ENCODE data around the gene RPLP2. TPM values are rescaled to one million over a fixed set of nuclear protein-coding genes. Genes with fewer than 3 reads are reported as not detected.

RPLP2 gene
- total RNA-seq, 2 donors from 2014 or later: 4,178 to 4,199 TPM

GRCh38 chr11:830295-831117 is 20.7 kb downstream of the RPLP2 start:
- DNase-seq: peak; percentile 37 to 60 (median 53)
- peaks cover 24% of the 10 kb centered on the region for H3K27me3 Mint-ChIP-seq
- no peak overlapping the region for H3K27ac Mint-ChIP-seq
- H3K9me3 ChIP-seq (ENCODE audit: control insufficient read depth, low read length, poor library complexity, severe bottlenecking): no peaks in the 10 kb centered on the region
- peak overlapping the region; percentile 80 for H3K4me3 Mint-ChIP-seq
- H3K36me3 Mint-ChIP-seq (ENCODE audit: low read depth): no peaks in the 10 kb centered on the region
- peaks cover 26% of the 10 kb centered on the region for H3K4me1 Mint-ChIP-seq
- ATAC-seq: peak; percentile 51

- DNase-seq: no peak
- peak overlapping the region; percentile 80 for H3K4me3 Mint-ChIP-seq
- H3K27me3 Mint-ChIP-seq: peaks cover 24% of the 10 kb centered on the region
- ATAC-seq: no peak
- no peaks in the 10 kb centered on the region for H3K9me3 ChIP-seq (ENCODE audit: control insufficient read depth, low read length, poor library complexity, severe bottlenecking)
- no peak overlapping the region for H3K27ac Mint-ChIP-seq
- peaks cover 26% of the 10 kb centered on the region for H3K4me1 Mint-ChIP-seq
- no peaks in the 10 kb centered on the region for H3K36me3 Mint-ChIP-seq (ENCODE audit: low read depth)
These were observed 21.5 kb downstream of the RPLP2 start for GRCh38 chr11:831118-831864.

GRCh38 chr11:831961-832528 is 22.3 kb downstream of the RPLP2 start:
- Mint-ChIP-seq H3K4me1 (peaks cover 22% of the 10 kb centered on the region), H3K36me3 (ENCODE audit: low read depth) (no peaks in the 10 kb centered on the region), H3K27me3 (peaks cover 24% of the 10 kb centered on the region), H3K27ac (no peak overlapping the region), H3K4me3 (peak overlapping the region; percentile 80)
- DNase-seq (no peak), ATAC-seq (no peak)
- H3K9me3 ChIP-seq (ENCODE audit: control insufficient read depth, low read length, poor library complexity, severe bottlenecking): no peaks in the 10 kb centered on the region

GRCh38 chr11:832529-833113 is 22.9 kb downstream of the RPLP2 start, which contains the start of gene CD151:
CD151 (plus strand) TSS chr11:832952; CDS start chr11:836070, 3,118 bp downstream.
- Mint-ChIP-seq H3K27ac (no peak within 1 kb of the TSS), H3K4me1 (peaks cover 20% of the 10 kb centered on the region), H3K4me3 (peak within 1 kb of the TSS; percentile 81), H3K27me3 (peaks cover 22% of the 10 kb centered on the region), H3K36me3 (ENCODE audit: low read depth) (no peaks in the 10 kb centered on the region)
- DNase-seq: peak in 2 of 3 donors; percentile 41 to 57
- peak; percentile 70 for ATAC-seq
- H3K9me3 ChIP-seq (ENCODE audit: control insufficient read depth, low read length, poor library complexity, severe bottlenecking): no peaks in the 10 kb centered on the region

GRCh38 chr11:833114-833791 is 23.5 kb downstream of the RPLP2 start:
- ATAC-seq (peak; percentile 58), DNase-seq (peak in 2 of 3 donors; percentile 35 to 42)
- peak overlapping the region; percentile 81 for H3K4me3 Mint-ChIP-seq
- H3K4me1 Mint-ChIP-seq: peaks cover 18% of the 10 kb centered on the region
- H3K9me3 ChIP-seq (ENCODE audit: control insufficient read depth, low read length, poor library complexity, severe bottlenecking): no peaks in the 10 kb centered on the region
- H3K27me3 Mint-ChIP-seq: peaks cover 16% of the 10 kb centered on the region
- H3K27ac Mint-ChIP-seq: no peak overlapping the region
- H3K36me3 Mint-ChIP-seq (ENCODE audit: low read depth): no peaks in the 10 kb centered on the region

GRCh38 chr11:833849-834311 is 24.1 kb downstream of the RPLP2 start:
- Mint-ChIP-seq H3K4me1 (peaks cover 17% of the 10 kb centered on the region), H3K27ac (no peak overlapping the region), H3K36me3 (ENCODE audit: low read depth) (no peaks in the 10 kb centered on the region)

GRCh38 chr11:834371-835316 is 24.9 kb downstream of the RPLP2 start:
- peak overlapping the region; percentile 81 for H3K4me3 Mint-ChIP-seq
- H3K4me1 Mint-ChIP-seq: peaks cover 14% of the 10 kb centered on the region
- ATAC-seq: no peak
- H3K9me3 ChIP-seq (ENCODE audit: control insufficient read depth, low read length, poor library complexity, severe bottlenecking): no peaks in the 10 kb centered on the region
- H3K27me3 Mint-ChIP-seq: peaks cover 2% of the 10 kb centered on the region
- no peak overlapping the region for H3K27ac Mint-ChIP-seq
- no peak for DNase-seq
- H3K36me3 Mint-ChIP-seq (ENCODE audit: low read depth): no peaks in the 10 kb centered on the region

More at GRCh38 chr11:833849-834311, 24.1 kb downstream of the RPLP2 start:
- DNase-seq (no peak), ATAC-seq (no peak)
- Mint-ChIP-seq H3K27me3 (peaks cover 9% of the 10 kb centered on the region), H3K4me3 (peak overlapping the region; percentile 81)
- H3K9me3 ChIP-seq (ENCODE audit: control insufficient read depth, low read length, poor library complexity, severe bottlenecking): no peaks in the 10 kb centered on the region

- Mint-ChIP-seq H3K27me3 (no peaks in the 10 kb centered on the region), H3K27ac (no peak overlapping the region)
- ATAC-seq: no peak
These were observed 26.5 kb downstream of the RPLP2 start for GRCh38 chr11:836274-836673.

GRCh38 chr11:836700-837099 is 26.9 kb downstream of the RPLP2 start:
- DNase-seq: no peak
- Mint-ChIP-seq H3K4me1 (peaks cover 22% of the 10 kb centered on the region), H3K36me3 (ENCODE audit: low read depth) (no peaks in the 10 kb centered on the region), H3K4me3 (no peak overlapping the region), H3K27ac (no peak overlapping the region), H3K27me3 (no peaks in the 10 kb centered on the region)
- no peaks in the 10 kb centered on the region for H3K9me3 ChIP-seq (ENCODE audit: control insufficient read depth, low read length, poor library complexity, severe bottlenecking)
- ATAC-seq: no peak

More at GRCh38 chr11:836274-836673, 26.5 kb downstream of the RPLP2 start:
- no peaks in the 10 kb centered on the region for H3K9me3 ChIP-seq (ENCODE audit: control insufficient read depth, low read length, poor library complexity, severe bottlenecking)
- no peaks in the 10 kb centered on the region for H3K36me3 Mint-ChIP-seq (ENCODE audit: low read depth)
- DNase-seq: no peak
- H3K4me1 Mint-ChIP-seq: peaks cover 22% of the 10 kb centered on the region
- H3K4me3 Mint-ChIP-seq: no peak overlapping the region

- H3K9me3 ChIP-seq (ENCODE audit: control insufficient read depth, low read length, poor library complexity, severe bottlenecking): no peaks in the 10 kb centered on the region
- H3K4me3 Mint-ChIP-seq: no peak overlapping the region
- ATAC-seq (no peak), DNase-seq (no peak)
- H3K36me3 Mint-ChIP-seq (ENCODE audit: low read depth): no peaks in the 10 kb centered on the region
- peaks cover 20% of the 10 kb centered on the region for H3K4me1 Mint-ChIP-seq
- no peaks in the 10 kb centered on the region for H3K27me3 Mint-ChIP-seq
- H3K27ac Mint-ChIP-seq: no peak overlapping the region
These were observed 27.6 kb downstream of the RPLP2 start for GRCh38 chr11:837189-837989.

GRCh38 chr11:837990-838307 is 28.2 kb downstream of the RPLP2 start:
- H3K9me3 ChIP-seq (ENCODE audit: control insufficient read depth, low read length, poor library complexity, severe bottlenecking): no peaks in the 10 kb centered on the region
- H3K27me3 Mint-ChIP-seq: no peaks in the 10 kb centered on the region
- DNase-seq (no peak), ATAC-seq (no peak)
- no peak overlapping the region for H3K4me3 Mint-ChIP-seq
- H3K36me3 Mint-ChIP-seq (ENCODE audit: low read depth): no peaks in the 10 kb centered on the region
- H3K4me1 Mint-ChIP-seq: peaks cover 20% of the 10 kb centered on the region
- no peak overlapping the region for H3K27ac Mint-ChIP-seq
